ENCODE data around the gene ANKS6.

- TF ChIP-seq CTCF (IDR thresholded peaks at IDR 0.05) (no peak), POLR2A (IDR thresholded peaks at IDR 0.05) (no peak)
Measured at GRCh38 chr9:98789483-98790133, 6.7 kb downstream of the ANKS6 start.
